Measurements from ENCODE around the gene MTUS2. TPM values are rescaled to one million over a fixed set of nuclear protein-coding genes. Genes with fewer than 3 reads are reported as not detected.

MTUS2 gene
- total RNA-seq, 1 donor from 2014 or later = 6.8 TPM

GRCh38 chr13:29434217-29434945 is 614.2 kb downstream of the MTUS2 start:
- Mint-ChIP-seq H3K9me3 (ENCODE audit: unreplicated experiment) (no peaks in the 10 kb centered on the region), H3K4me3 (ENCODE audit: unreplicated experiment) (no peak overlapping the region), H3K27ac (ENCODE audit: unreplicated experiment) (no peak overlapping the region), H3K36me3 (ENCODE audit: unreplicated experiment) (no peaks in the 10 kb centered on the region), H3K4me1 (ENCODE audit: low read depth, unreplicated experiment) (peaks cover 6% of the 10 kb centered on the region), H3K27me3 (ENCODE audit: unreplicated experiment) (peaks cover 4% of the 10 kb centered on the region)
- no peak for TF ChIP-seq CTCF (IDR thresholded peaks at IDR 0.05; ENCODE audit: partially characterized antibody, unreplicated experiment)
- no peak for DNase-seq

DNA sequence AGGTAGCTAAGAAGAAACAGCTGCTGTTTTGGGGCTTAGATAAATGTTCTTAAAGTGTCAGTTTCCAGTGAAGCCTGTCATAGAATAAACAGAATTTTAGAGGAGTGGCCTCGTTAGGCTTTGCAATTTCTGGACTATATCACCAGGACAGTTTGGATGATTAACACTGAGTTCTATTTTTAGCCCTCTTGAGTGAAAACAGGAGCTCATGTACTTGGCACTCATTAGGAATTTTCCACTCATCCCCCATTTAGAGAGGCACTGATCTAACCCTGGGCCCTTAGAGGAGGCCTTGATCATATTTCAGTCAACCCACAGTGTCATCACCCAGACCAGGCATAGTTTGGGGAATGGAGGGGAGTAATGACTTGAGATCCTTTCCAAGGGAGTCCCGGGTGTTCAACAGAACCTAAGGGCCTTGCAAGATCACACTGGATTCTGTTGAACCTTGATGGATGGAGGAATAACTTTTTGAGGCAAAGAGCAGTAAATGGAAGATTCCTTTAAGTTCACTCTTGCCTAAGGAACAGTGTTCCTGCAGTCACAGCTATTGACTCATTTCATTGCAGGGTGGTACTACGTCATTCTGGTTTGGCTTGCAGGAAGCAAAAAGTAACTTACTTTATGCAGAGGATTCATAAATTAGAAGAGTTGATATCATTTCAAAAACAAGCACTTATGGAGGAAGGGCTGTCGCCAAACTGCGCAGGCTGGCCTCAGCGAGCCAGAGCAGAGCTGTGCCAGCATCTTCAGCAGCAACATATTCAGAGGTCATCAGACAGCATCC is 615.2 kb downstream of the MTUS2 start:
- Mint-ChIP-seq H3K27ac (ENCODE audit: unreplicated experiment) (no peak overlapping the region), H3K4me1 (ENCODE audit: low read depth, unreplicated experiment) (peaks cover 6% of the 10 kb centered on the region), H3K9me3 (ENCODE audit: unreplicated experiment) (no peaks in the 10 kb centered on the region), H3K36me3 (ENCODE audit: unreplicated experiment) (no peaks in the 10 kb centered on the region), H3K27me3 (ENCODE audit: unreplicated experiment) (peaks cover 4% of the 10 kb centered on the region), H3K4me3 (ENCODE audit: unreplicated experiment) (no peak overlapping the region)
- no peak for TF ChIP-seq CTCF (IDR thresholded peaks at IDR 0.05; ENCODE audit: partially characterized antibody, unreplicated experiment)
- DNase-seq = no peak

- Mint-ChIP-seq H3K36me3 (ENCODE audit: unreplicated experiment) (no peaks in the 10 kb centered on the region), H3K4me1 (ENCODE audit: low read depth, unreplicated experiment) (peaks cover 12% of the 10 kb centered on the region), H3K27me3 (ENCODE audit: unreplicated experiment) (peaks cover 4% of the 10 kb centered on the region), H3K4me3 (ENCODE audit: unreplicated experiment) (no peak overlapping the region), H3K27ac (ENCODE audit: unreplicated experiment) (no peak overlapping the region), H3K9me3 (ENCODE audit: unreplicated experiment) (no peaks in the 10 kb centered on the region)
- DNase-seq = no peak
- TF ChIP-seq CTCF (IDR thresholded peaks at IDR 0.05; ENCODE audit: partially characterized antibody, unreplicated experiment) = no peak
These were observed 616.2 kb downstream of the MTUS2 start for GRCh38 chr13:29436291-29436690.

DNA sequence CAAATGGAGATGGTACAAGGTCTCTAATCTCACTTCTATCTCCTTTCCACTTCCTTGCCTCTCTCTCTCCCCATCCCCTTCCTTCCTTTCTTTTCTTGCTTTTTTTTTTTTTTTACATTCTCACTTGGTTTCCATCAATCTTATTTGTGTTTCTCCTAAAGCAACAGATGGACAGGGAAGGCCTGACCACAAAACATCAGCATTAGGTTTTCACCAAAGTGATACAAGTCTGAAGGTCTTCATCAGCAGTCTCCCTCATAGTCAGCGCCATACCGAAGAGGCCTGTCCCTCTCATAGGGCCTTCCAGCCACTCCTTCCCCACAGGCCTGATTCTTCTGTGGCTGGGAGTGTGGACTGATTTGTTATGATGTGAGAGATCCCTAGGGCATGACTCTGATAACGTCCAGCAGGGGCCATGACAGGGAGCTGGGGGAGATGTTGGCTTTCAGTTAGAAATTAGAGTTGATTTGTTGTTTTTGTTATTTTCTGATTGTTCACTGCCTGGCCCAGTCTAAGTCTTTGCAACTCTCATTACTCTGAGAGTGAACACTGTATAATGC is 616.7 kb downstream of the MTUS2 start:
- no peak for DNase-seq
- Mint-ChIP-seq H3K4me1 (ENCODE audit: low read depth, unreplicated experiment) (peaks cover 12% of the 10 kb centered on the region), H3K36me3 (ENCODE audit: unreplicated experiment) (no peaks in the 10 kb centered on the region), H3K4me3 (ENCODE audit: unreplicated experiment) (no peak overlapping the region), H3K27me3 (ENCODE audit: unreplicated experiment) (peaks cover 5% of the 10 kb centered on the region), H3K27ac (ENCODE audit: unreplicated experiment) (no peak overlapping the region), H3K9me3 (ENCODE audit: unreplicated experiment) (no peaks in the 10 kb centered on the region)
- TF ChIP-seq CTCF (IDR thresholded peaks at IDR 0.05; ENCODE audit: partially characterized antibody, unreplicated experiment) = no peak

All from glutamatergic neuron (in vitro differentiated cells).